ENCODE measurements around the gene COG7. TPM values are rescaled to one million over a fixed set of nuclear protein-coding genes. Genes with fewer than 3 reads are reported as not detected.
A peak's percentile ranks its signal among the peaks of the same experiment; 100 is the strongest.

COG7 gene
- total and polyA plus RNA-seq, 2 of the 13 experiments (the other 11 are each of a cell fraction or from before 2014, with no cell fraction given): 12.6 to 54.5 TPM

GRCh38 chr16:23342083-23342640, 110.8 kb downstream of the COG7 start:
- no peaks in the 10 kb centered on the region for H4K20me1 ChIP-seq (ENCODE audit: insufficient read depth, low read length)
- under 1% methylated on average over 5 of the region's 5 CpGs for WGBS (ENCODE audit: low lambda C conversion rate)
- H3K79me2 ChIP-seq (ENCODE audit: insufficient read depth, low read length): no peaks in the 10 kb centered on the region
- intact Hi-C loops (cut with micrococcal nuclease; ENCODE audit: unreplicated experiment): no loop called here
- DNase-seq (ENCODE audit: low spot score) (no peak), ATAC-seq (peak; percentile 37; the same call in 2 of the 3 replicates), FAIRE-seq (peak; percentile 21)
- no peak overlapping the region for H3K4me3 ChIP-seq (replicated peaks in 1 of 3; ENCODE audit: insufficient read depth in 1 of 3, low read depth in 2 of 3, low read length in 3 of 3)
- H3K36me3 ChIP-seq (replicated peaks in 1 of 2; ENCODE audit: control insufficient read depth in 1 of 2, insufficient read depth in 2 of 2, low read length in 2 of 2): no peaks in the 10 kb centered on the region
- H2AFZ ChIP-seq (ENCODE audit: low read length): no peak overlapping the region
- H3K4me2 ChIP-seq (ENCODE audit: low read depth, low read length): no peak overlapping the region; the same call in 1 of the 2 replicates
- H3K4me1 ChIP-seq (ENCODE audit: insufficient read depth, low read length): peaks cover 7% of the 10 kb centered on the region
- BruUV-seq (replicated peaks): no TSS peak
- ChIA-PET POLR2A (no interaction called here), CTCF (ENCODE audit: low intra/inter-chr PET ratio, low total read pairs) (no interaction called here)
- H3K9ac ChIP-seq (ENCODE audit: insufficient read depth, low read depth, low read length): no peak overlapping the region
- H3K9me3 ChIP-seq (ENCODE audit: low read length): no peaks in the 10 kb centered on the region
- TF ChIP-seq CEBPB (IDR thresholded peaks at IDR 0.05; ENCODE audit: borderline replicate concordance, low read depth, low read length) (peak; percentile 90), CEBPG (CRISPR knock-in tag; IDR thresholded peaks at IDR 0.05) (peak; percentile 77), RORA (CRISPR knock-in tag; IDR thresholded peaks at IDR 0.05) (0 out of 2 replicates have a peak, but pooled peaks have one; percentile 48), ZNF841 (CRISPR knock-in tag; IDR thresholded peaks at IDR 0.05; ENCODE audit: borderline replicate concordance) (no peak), NR2F6 (IDR thresholded peaks at IDR 0.05) (0 out of 2 replicates have a peak, but pooled peaks have one; percentile 38), NR2F6 (CRISPR knock-in tag; IDR thresholded peaks at IDR 0.05) (no peak)
- in situ Hi-C loops (cut with HindIII; ENCODE audit: extremely low pct_ligation_motif_present, low pct_unique_long_range_greater_than_20kb): no loop called here
- H3K27me3 ChIP-seq (ENCODE audit: control insufficient read depth in 1 of 2, insufficient read depth in 2 of 2, low read length in 2 of 2): no peaks in the 10 kb centered on the region; a peak in 1 of 5 replicates
- H3K27ac ChIP-seq (ENCODE audit: extremely low read length, insufficient read depth, low read length): no peak overlapping the region

DNA sequence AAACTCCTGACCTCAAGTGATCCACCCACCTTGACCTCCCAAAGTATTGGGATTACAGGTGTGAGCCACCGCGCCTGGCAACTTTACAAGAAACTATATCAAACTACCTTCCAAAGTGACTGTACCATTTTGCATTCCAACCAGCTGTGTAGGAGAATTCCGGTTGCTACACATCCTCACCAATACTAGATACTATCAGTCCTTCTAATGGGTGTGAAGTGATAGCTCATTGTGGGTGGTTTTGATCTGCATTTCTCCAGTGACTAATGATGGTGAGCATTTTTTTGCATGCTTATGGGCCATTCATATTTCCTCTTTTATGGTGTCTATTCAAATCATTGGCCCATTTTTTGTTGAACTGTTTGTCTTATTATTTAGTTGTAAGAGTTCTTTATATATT, 113.2 kb downstream of the COG7 start:
- Histone ChIP-seq H3K9ac (ENCODE audit: insufficient read depth, low read depth, low read length) (no peak overlapping the region), H3K9me3 (ENCODE audit: low read length) (no peaks in the 10 kb centered on the region), H3K27ac (ENCODE audit: extremely low read length, insufficient read depth, low read length) (no peak overlapping the region), H2AFZ (ENCODE audit: low read length) (no peak overlapping the region), H3K79me2 (ENCODE audit: insufficient read depth, low read length) (no peaks in the 10 kb centered on the region), H4K20me1 (ENCODE audit: insufficient read depth, low read length) (no peaks in the 10 kb centered on the region), H3K4me3 (replicated peaks in 1 of 3; ENCODE audit: insufficient read depth in 1 of 3, low read depth in 2 of 3, low read length in 3 of 3) (no peak overlapping the region), H3K4me2 (ENCODE audit: low read depth, low read length) (no peak overlapping the region), H3K27me3 (ENCODE audit: control insufficient read depth in 1 of 2, insufficient read depth in 2 of 2, low read length in 2 of 2) (0 out of 5 replicates have a peak, but pooled peaks cover 0 to 6% of the 10 kb centered on the region in 2 experiments), H3K36me3 (replicated peaks in 1 of 2; ENCODE audit: control insufficient read depth in 1 of 2, insufficient read depth in 2 of 2, low read length in 2 of 2) (no peaks in the 10 kb centered on the region), H3K4me1 (ENCODE audit: insufficient read depth, low read length) (peaks cover 7% of the 10 kb centered on the region)
- POLR2A ChIA-PET: no interaction called here
- no peak for ATAC-seq
- CTCF ChIA-PET (ENCODE audit: low intra/inter-chr PET ratio, low total read pairs): no interaction called here
- in situ Hi-C loops (cut with HindIII; ENCODE audit: extremely low pct_ligation_motif_present, low pct_unique_long_range_greater_than_20kb) (no loop called here), intact Hi-C loops (cut with micrococcal nuclease; ENCODE audit: unreplicated experiment) (no loop called here)
- no TSS peak for BruUV-seq (replicated peaks)
- 18% methylated on average over 3 of the region's 3 CpGs for WGBS (ENCODE audit: low lambda C conversion rate)
- no peak for DNase-seq (ENCODE audit: low spot score)
- FAIRE-seq: no peak
- no peak for TF ChIP-seq ETS1 (CRISPR knock-in tag; IDR thresholded peaks at IDR 0.05)
- no peak for TF ChIP-seq ZNF710 (CRISPR knock-in tag; IDR thresholded peaks at IDR 0.05; ENCODE audit: borderline replicate concordance)
- no peak for TF ChIP-seq NFE2L1 (CRISPR knock-in tag; IDR thresholded peaks at IDR 0.05; ENCODE audit: borderline replicate concordance)
- TF ChIP-seq HDAC6 (IDR thresholded peaks at IDR 0.05; ENCODE audit: low read depth, low read length): no peak
- TF ChIP-seq, protein P1, sequence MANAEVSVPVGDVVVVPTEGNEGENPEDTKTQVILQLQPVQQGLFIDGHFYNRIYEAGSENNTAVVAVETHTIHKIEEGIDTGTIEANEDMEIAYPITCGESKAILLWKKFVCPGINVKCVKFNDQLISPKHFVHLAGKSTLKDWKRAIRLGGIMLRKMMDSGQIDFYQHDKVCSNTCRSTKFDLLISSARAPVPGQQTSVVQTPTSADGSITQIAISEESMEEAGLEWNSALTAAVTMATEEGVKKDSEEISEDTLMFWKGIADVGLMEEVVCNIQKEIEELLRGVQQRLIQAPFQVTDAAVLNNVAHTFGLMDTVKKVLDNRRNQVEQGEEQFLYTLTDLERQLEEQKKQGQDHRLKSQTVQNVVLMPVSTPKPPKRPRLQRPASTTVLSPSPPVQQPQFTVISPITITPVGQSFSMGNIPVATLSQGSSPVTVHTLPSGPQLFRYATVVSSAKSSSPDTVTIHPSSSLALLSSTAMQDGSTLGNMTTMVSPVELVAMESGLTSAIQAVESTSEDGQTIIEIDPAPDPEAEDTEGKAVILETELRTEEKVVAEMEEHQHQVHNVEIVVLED (CRISPR knock-in tag; IDR thresholded peaks at IDR 0.05; ENCODE audit: borderline replicate concordance): no peak
- no peak for TF ChIP-seq TEAD3 (CRISPR knock-in tag; optimal IDR thresholded peaks at IDR 0.05; ENCODE audit: borderline replicate concordance)
- TF ChIP-seq ZNF788 (CRISPR knock-in tag; IDR thresholded peaks at IDR 0.05; ENCODE audit: borderline replicate concordance): no peak

Measured in HepG2 (cell line).